Stimulated activated CD8-positive, alpha-beta memory T cell treated with anti-CD3 and anti-CD28 coated beads, Interleukin-12 subunit alpha, Interleukin-12 subunit beta, amount 100 ng/mL, for 4 hours (primary cell): Measurements from ENCODE around the gene GZMA.

Source experiments
- DNase-seq: peaks from one replicate; pipeline ENCODE4 v3.0.0-alpha.2; 2020; ENCODE audit warnings: low read depth

Gene GZMA

DNA sequence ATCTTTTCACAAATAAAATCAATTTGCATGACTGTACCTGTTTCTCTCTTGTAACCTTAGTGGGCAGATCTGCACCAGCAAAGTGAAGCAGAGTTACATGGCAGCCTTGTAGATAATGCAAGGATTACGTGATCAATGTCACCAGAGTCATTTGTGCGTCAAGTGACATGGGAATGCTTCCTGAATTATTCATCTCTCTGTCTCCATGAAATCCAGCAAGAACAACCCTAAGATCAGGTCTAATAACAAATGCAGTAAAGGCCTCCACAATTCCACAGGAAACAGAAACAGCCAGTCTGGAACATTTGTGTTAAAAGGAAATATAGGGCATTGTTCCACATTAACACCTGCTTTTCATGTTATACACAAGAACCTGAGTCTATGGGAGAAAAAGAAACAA lies 7.8 kb downstream of the GZMA start:
- no peak for DNase-seq

DNA sequence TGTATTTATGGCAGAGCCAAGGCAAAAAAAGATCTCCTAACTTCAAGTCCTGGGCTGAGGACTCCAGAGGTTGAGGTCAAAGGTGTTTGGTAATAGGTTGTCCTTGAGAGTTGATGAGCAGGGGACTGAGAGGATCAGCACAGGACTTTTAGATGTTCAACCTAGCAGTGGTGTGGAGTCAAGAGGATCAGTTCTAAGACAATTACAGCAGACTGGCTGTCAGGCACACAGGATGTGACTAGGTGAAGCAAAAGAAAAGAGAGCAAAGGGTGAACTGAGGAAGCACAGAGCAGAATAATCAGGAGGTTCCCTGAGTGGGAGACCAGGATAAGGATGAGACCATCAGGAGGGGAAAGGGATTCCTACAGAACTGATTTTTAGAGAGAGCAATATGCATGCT lies 10.9 kb downstream of the GZMA start:
- DNase-seq: no peak

DNA sequence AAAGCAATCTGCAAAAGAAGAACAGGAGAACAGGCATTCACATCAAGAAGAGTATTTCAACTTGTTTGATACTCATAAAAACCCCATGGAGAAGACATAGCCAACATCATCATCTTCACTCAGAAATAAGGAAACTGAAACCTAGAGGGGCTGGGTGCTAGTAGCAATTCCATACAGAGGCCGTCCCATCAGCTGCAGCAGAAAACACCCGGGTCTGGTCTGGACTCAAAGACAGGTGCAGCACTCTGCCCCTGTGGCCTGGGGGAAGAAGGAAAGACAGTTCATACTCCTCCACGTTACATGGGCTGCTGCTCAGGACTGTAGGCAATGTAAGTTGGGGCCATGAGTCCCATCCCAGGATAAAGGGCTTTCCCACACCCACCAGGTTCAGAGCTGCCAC lies 11.6 kb downstream of the GZMA start:
- DNase-seq: no peak

DNA sequence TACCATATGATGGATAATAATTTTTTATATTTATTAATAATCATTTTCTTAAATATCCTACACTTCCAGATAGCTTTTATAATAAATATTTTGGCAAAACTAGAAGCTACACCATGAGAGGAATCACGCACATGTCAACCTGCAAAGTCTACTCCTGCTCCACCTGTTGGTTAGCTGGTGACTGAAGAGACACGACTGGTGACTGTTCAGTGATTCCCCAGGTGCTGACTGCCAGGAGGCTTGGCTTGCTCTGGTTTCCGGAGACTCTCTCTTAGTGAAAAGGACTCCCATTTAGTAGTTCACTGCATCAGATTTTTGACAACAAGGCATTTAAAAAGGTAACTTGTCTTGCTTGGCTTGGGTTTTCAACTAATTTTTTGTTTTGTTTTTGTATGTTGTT lies 20.9 kb downstream of the GZMA start:
- DNase-seq: no peak

- DNase-seq: no peak
Measured at GRCh38 chr5:55134053-55134722, 31.7 kb downstream of the GZMA start.

- DNase-seq: no peak
Measured at GRCh38 chr5:55136521-55136920, 34.1 kb downstream of the GZMA start.

GRCh38 chr5:55140908-55141665 lies 38.6 kb downstream of the GZMA start:
- DNase-seq: no peak

- no peak for DNase-seq
Measured at GRCh38 chr5:55141945-55142690, 39.7 kb downstream of the GZMA start.

DNA sequence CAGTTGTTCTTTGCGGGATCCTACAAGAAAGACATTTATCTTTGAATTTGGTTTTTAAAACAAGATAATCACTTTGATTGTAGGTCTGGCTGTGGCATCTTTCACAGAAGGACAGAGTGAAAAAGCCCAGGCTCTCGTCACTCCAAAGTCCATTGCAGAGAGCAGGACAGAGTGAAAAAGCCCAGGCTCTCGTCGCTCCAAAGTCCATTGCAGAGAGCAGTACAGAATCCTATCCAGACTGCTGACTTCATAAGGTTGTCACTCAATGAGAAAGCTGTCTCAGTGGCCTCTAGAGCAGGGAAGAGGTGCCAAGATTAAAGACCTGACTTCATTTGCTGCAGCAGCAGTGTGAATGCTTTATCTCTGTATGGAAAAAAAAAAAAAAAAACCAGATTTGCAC lies 41.2 kb downstream of the GZMA start:
- DNase-seq: no peak

GRCh38 chr5:55146080-55146479 lies 43.6 kb downstream of the GZMA start:
- no peak for DNase-seq

DNA sequence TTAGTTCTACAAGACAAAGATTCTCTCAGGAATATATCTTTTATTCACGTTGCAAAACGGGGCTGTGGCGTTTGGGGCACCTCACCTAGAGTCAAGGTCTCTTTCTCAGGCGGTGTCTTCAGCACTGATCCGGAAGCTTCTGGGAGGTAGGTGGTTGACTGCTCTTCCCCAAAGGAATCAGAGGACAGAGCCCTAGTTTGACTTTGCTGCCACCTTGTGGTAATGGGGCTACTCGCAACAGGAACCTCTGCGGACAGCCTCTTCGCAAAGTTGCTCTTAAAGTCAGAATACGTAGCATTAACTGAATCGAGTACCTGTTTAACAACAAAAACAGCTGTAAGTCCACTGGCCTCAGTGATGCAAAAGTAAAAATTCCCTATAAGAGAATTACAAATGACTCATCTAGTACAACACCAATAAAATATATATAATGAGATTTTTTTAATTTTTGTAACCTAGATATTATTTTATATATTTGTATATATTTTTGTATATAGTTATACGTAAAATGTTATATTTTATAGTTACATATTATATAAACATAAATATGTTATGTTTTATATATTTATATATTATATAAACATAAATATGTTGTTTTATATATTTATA lies 44.2 kb downstream of the GZMA start:
- peak; percentile 68 for DNase-seq

- no peak for DNase-seq
Measured at GRCh38 chr5:55149308-55149795, 46.9 kb downstream of the GZMA start.

DNA sequence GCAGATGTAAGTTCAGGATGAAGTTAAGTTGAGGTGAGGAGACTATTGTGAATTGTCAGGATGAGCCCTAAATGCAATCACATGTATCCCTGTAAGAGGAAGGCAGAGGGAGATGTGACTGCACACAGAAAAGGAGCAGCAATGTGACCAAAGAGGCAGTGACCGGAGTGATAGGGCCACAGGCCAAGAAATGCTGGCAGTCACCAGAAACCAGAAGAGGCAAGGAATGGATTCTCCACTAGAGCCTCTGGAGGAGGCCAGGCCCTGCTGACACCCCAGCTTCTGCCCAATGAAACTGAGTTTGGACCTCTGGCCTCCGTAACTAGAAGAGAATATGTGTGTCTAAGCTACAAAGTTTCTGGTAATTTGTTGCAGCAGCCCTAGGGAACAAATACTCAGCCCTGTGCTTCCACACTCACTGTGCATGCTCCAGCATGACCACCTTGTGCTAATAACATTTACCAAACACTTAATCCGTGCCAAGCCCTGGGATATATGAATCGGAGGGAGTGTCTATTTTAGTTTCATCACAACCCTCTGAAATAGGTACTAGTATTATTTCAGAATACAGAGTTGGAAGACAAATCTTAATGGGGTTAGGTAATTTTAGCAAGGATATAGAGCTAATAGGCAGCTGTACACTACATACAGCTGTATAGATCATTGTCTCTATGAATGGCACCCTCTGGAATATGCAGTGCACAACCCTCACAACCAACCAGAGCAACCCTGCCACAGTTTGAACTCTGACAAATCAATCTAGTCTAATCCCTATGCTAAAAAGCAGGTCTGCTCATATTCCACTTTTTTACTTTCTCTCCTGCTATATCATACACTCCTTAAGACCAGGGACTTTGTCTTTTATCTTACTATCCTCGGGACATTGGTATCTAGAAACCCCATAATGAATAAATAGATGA lies 49.7 kb downstream of the GZMA start:
- DNase-seq: no peak

DNA sequence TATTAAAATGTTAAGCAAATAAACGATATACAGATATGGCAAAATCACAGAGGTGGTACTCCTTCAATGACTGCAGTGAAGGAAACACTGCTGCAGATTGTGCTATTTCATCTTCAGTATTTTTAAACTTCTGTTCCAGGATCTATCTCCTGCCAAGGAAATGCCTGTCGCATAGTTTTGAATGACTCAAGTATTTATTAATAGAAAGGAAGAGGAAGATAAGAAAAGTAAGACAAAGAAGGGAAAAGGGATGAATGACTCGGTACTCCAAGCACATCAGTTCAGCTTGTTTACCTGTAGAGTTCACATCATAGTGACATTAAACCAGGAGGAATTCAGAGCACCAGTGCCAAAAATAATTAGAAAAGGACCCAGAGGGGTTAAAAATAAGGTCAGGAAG lies 52.4 kb downstream of the GZMA start:
- DNase-seq: no peak
